OCI-LY1 (cell line): ENCODE results near the gene LRRFIP1.

Source experiments
- H2AFZ ChIP-seq: fragments of 200-600 bp; sonication (generic), shearing (Covaris generic); 2 replicates; pipeline ENCODE4 v1.6.0; 2014; ENCODE audit warnings: antibody characterized with exemption, mild to moderate bottlenecking, low read length
- H3F3A ChIP-seq: fragments of 200-600 bp; sonication (generic), shearing (Covaris generic); 2 replicates; pipeline ENCODE4 v1.6.0; 2014; ENCODE audit warnings: mild to moderate bottlenecking, antibody characterized with exemption, low read length, moderate library complexity; ENCODE audit not compliant: insufficient read depth
- H3K27ac ChIP-seq: fragments of 200-600 bp; sonication (generic); 2 replicates; pipeline ENCODE4 v1.5.1; 2014; ENCODE audit warnings: low read length, mixed run types, mild to moderate bottlenecking, low read depth; ENCODE audit not compliant: poor library complexity, severe bottlenecking
- H3K27me3 ChIP-seq: fragments of 200-600 bp; sonication (generic); 2 replicates; pipeline ENCODE4 v1.6.0; 2014; ENCODE audit warnings: antibody characterized with exemption, mild to moderate bottlenecking, low read length, moderate library complexity; ENCODE audit not compliant: insufficient read depth
- H3K36me3 ChIP-seq: fragments of 200-600 bp; sonication (generic); 2 replicates; pipeline ENCODE4 v1.6.1; 2014; ENCODE audit warnings: mild to moderate bottlenecking, antibody characterized with exemption, low read length, moderate library complexity, mixed read lengths; ENCODE audit not compliant: insufficient read depth
- H3K4me1 ChIP-seq: fragments of 200-600 bp; sonication (generic); 2 replicates; pipeline ENCODE4 v1.5.1; 2014; ENCODE audit warnings: mild to moderate bottlenecking, low read length, moderate library complexity; ENCODE audit not compliant: insufficient read depth, severe bottlenecking
- H3K4me2 ChIP-seq: fragments of 200-600 bp; sonication (generic), shearing (Covaris generic); 2 replicates; pipeline ENCODE4 v1.6.1; 2014; ENCODE audit warnings: low read length
- H3K4me3 ChIP-seq: fragments of 200-600 bp; sonication (generic); 2 replicates; pipeline ENCODE4 v1.5.1; 2014; ENCODE audit warnings: low read length, low read depth, mild to moderate bottlenecking, mixed read lengths; ENCODE audit not compliant: poor library complexity, severe bottlenecking
- H3K79me2 ChIP-seq: fragments of 200-600 bp; shearing (Covaris generic); 2 replicates; pipeline ENCODE4 v1.6.1; 2016; ENCODE audit warnings: mixed run types, low read length, mixed read lengths; ENCODE audit not compliant: insufficient read depth
- H3K9ac ChIP-seq: fragments of 200-600 bp; sonication (generic), shearing (Covaris generic); 2 replicates; pipeline ENCODE4 v1.6.1; 2014; ENCODE audit warnings: mild to moderate bottlenecking, low read length, mixed read lengths
- H3K9me2 ChIP-seq: fragments of 200-600 bp; sonication (generic), shearing (Covaris generic); 2 replicates; pipeline ENCODE4 v1.6.1; 2014; ENCODE audit warnings: low read depth, mild to moderate bottlenecking, low read length, mixed read lengths
- H3K9me3 ChIP-seq: fragments of 200-600 bp; shearing (Covaris generic); 2 replicates; pipeline ENCODE4 v1.6.1; 2014; ENCODE audit warnings: low read length, mixed read lengths
- H4K20me1 ChIP-seq: fragments of 200-600 bp; sonication (generic), shearing (Covaris generic); 2 replicates; pipeline ENCODE4 v1.6.0; 2016; ENCODE audit warnings: mild to moderate bottlenecking, low read length; ENCODE audit not compliant: insufficient read depth
- CTCF ChIP-seq: fragments of 200-600 bp; sonication (generic), shearing (Covaris generic); IDR thresholded peaks from 2 replicates; pipeline ENCODE4 v1.5.1; 2017; ENCODE audit warnings: mild to moderate bottlenecking, antibody characterized with exemption, low read length, moderate library complexity, mixed read lengths
- EZH2 ChIP-seq: fragments of 200-600 bp; sonication (generic), shearing (Covaris generic); IDR thresholded peaks from 2 replicates; pipeline ENCODE4 v1.8.0; 2017; ENCODE audit warnings: borderline replicate concordance, mixed run types, mild to moderate bottlenecking, antibody characterized with exemption, low read length, moderate library complexity, mixed read lengths

Gene LRRFIP1

GRCh38 chr2:237732070-237732469 lies 104.7 kb downstream of the LRRFIP1 start:
- Histone ChIP-seq H3K27me3 (no peaks in the 10 kb centered on the region), H3K79me2 (0 out of 2 replicates have a peak, but pooled peaks cover 5% of the 10 kb centered on the region), H3K9me3 (no peaks in the 10 kb centered on the region), H3K4me3 (no peak overlapping the region), H3K36me3 (peaks cover 7% of the 10 kb centered on the region; the same call in 1 of the 2 replicates), H3K4me2 (no peak overlapping the region), H3K9ac (no peak overlapping the region), H2AFZ (no peak overlapping the region), H3K4me1 (no peaks in the 10 kb centered on the region), H3F3A (no peaks in the 10 kb centered on the region), H3K9me2 (no peaks in the 10 kb centered on the region), H4K20me1 (no peaks in the 10 kb centered on the region), H3K27ac (no peak overlapping the region)
- TF ChIP-seq CTCF (no peak), EZH2 (no peak)

- H3K9ac ChIP-seq = no peak overlapping the region
- H3K4me3 ChIP-seq = no peak overlapping the region
- no peak overlapping the region for H3K4me2 ChIP-seq
- H3K27ac ChIP-seq = no peak overlapping the region
- no peak overlapping the region for H2AFZ ChIP-seq
- no peaks in the 10 kb centered on the region for H3K9me2 ChIP-seq
- H3K9me3 ChIP-seq = no peaks in the 10 kb centered on the region
- H3F3A ChIP-seq = no peaks in the 10 kb centered on the region
- H3K27me3 ChIP-seq = no peaks in the 10 kb centered on the region
- H3K79me2 ChIP-seq = 0 out of 2 replicates have a peak, but pooled peaks cover 2% of the 10 kb centered on the region
- no peaks in the 10 kb centered on the region for H3K4me1 ChIP-seq
- peaks cover 7% of the 10 kb centered on the region; the same call in 1 of the 2 replicates for H3K36me3 ChIP-seq
- TF ChIP-seq CTCF = no peak
- no peak for TF ChIP-seq EZH2
- H4K20me1 ChIP-seq = no peaks in the 10 kb centered on the region
Observed at GRCh38 chr2:237732790-237733381, 105.5 kb downstream of the LRRFIP1 start.

GRCh38 chr2:237733677-237734300 lies 106.4 kb downstream of the LRRFIP1 start:
- no peak overlapping the region for H2AFZ ChIP-seq
- H3K36me3 ChIP-seq = peaks cover 10% of the 10 kb centered on the region; the same call in 1 of the 2 replicates
- H3K4me2 ChIP-seq = no peak overlapping the region
- no peak for TF ChIP-seq EZH2
- no peak for TF ChIP-seq CTCF
- no peaks in the 10 kb centered on the region for H3F3A ChIP-seq
- no peak overlapping the region for H3K9ac ChIP-seq
- H3K4me1 ChIP-seq = no peaks in the 10 kb centered on the region
- no peaks in the 10 kb centered on the region for H3K9me2 ChIP-seq
- no peaks in the 10 kb centered on the region for H4K20me1 ChIP-seq
- no peak overlapping the region for H3K4me3 ChIP-seq
- H3K27me3 ChIP-seq = no peaks in the 10 kb centered on the region
- H3K9me3 ChIP-seq = no peaks in the 10 kb centered on the region
- no peak overlapping the region for H3K27ac ChIP-seq
- no peaks in the 10 kb centered on the region for H3K79me2 ChIP-seq
